HT1080 (cell line): ENCODE measurements around the gene HAGHL. TPM values are rescaled to one million over a fixed set of nuclear protein-coding genes. Genes with fewer than 3 reads are reported as not detected.
"Not testable (repeated sequence)": the region's sequence is repeated elsewhere in the genome, so short reads cannot be mapped to it uniquely, and the experiment has no call there.

Experiments
- DNase-seq: peaks from one replicate; pipeline ENCODE4 v3.0.0-alpha.2; 2015; ENCODE audit warnings: low read depth
- total RNA-seq: library from RNA; depleted of rRNA; stranded (reverse); fragments of >200 nt; shearing (Covaris generic); gene quantifications from 2 replicates; pipeline ENCODE4 v1.2.3, GENCODE V29; 2014

The HAGHL gene
- total RNA-seq, 1 experiment from 2014 or later = 18.6 TPM

GRCh38 chr16:751152-752006 is 24.5 kb downstream of the HAGHL start:
- DNase-seq = no peak

- no peak for DNase-seq
Observed at GRCh38 chr16:752007-752312, 25.1 kb downstream of the HAGHL start.

GRCh38 chr16:754121-754607 is 27.3 kb downstream of the HAGHL start:
- DNase-seq = not testable (repeated sequence)

- no peak for DNase-seq
Observed at GRCh38 chr16:754656-755055, 27.8 kb downstream of the HAGHL start.

- DNase-seq = no peak
Observed at GRCh38 chr16:756428-756827, 29.5 kb downstream of the HAGHL start.

GRCh38 chr16:759110-759910 is 32.4 kb downstream of the HAGHL start:
- no peak for DNase-seq

GRCh38 chr16:760065-760464 is 33.2 kb downstream of the HAGHL start:
- DNase-seq = no peak

GRCh38 chr16:760545-761343 is 33.8 kb downstream of the HAGHL start, which contains the start of gene MSLN:
Gene MSLN, plus strand, starts transcription at chr16:760734. Its CDS starts 1,947 bp downstream, at chr16:762681.
- DNase-seq = no peak

GRCh38 chr16:761625-762513 is 35.0 kb downstream of the HAGHL start:
- DNase-seq = no peak

GRCh38 chr16:762595-763268 is 35.8 kb downstream of the HAGHL start:
- DNase-seq = no peak

GRCh38 chr16:763369-764183 is 36.7 kb downstream of the HAGHL start:
- no peak for DNase-seq

- no peak for DNase-seq
Observed at GRCh38 chr16:764184-764750, 37.4 kb downstream of the HAGHL start.

- DNase-seq = no peak
Observed at GRCh38 chr16:764848-765487, 38.1 kb downstream of the HAGHL start.

- no peak for DNase-seq
Observed at GRCh38 chr16:765488-765865, 38.6 kb downstream of the HAGHL start.

GRCh38 chr16:766008-766819 is 39.3 kb downstream of the HAGHL start:
- DNase-seq = no peak

GRCh38 chr16:766820-767640 is 40.1 kb downstream of the HAGHL start:
- no peak for DNase-seq
